Heart right ventricle (tissue), 16 donors: ENCODE measurements around the gene MPHOSPH10. TPM values are rescaled to one million over a fixed set of nuclear protein-coding genes. Genes with fewer than 3 reads are reported as not detected.
"Not testable (repeated sequence)": the region's sequence is repeated elsewhere in the genome, so short reads cannot be mapped to it uniquely, and the experiment has no call there.

Source experiments
- ATAC-seq, 8 donors: fragments of 200-7000 bp; cut with Tn5 transposase; one replicate each; pipeline ENCODE4 v1.9.1; 2020; ENCODE audit warnings: mild to moderate bottlenecking in 8 of 8, moderate library complexity in 8 of 8, moderate number of reproducible peaks in 1 of 8
- DNase-seq, 2 donors: peaks; one replicate each; pipeline ENCODE4 v3.0.0-alpha.2; 2020
- H3K27ac ChIP-seq, 10 donors: fragments of 200-600 bp; sonication (generic) in 2 of 10; one replicate each; pipeline versions ENCODE4 v1.5.0 to v1.8.0; 2020 to 2022; ENCODE audit warnings: mild to moderate bottlenecking in 3 of 10
- H3K27me3 ChIP-seq, 7 donors: fragments of 200-600 bp; one replicate each; pipeline ENCODE4 v1.8.0; 2021 to 2022; ENCODE audit warnings: mild to moderate bottlenecking in 2 of 7
- H3K36me3 ChIP-seq, 9 donors: fragments of 200-600 bp; sonication (generic) in 1 of 9; one replicate each; pipeline versions ENCODE4 v1.5.0 to v1.8.0; 2020 to 2022; ENCODE audit warnings: mild to moderate bottlenecking in 2 of 9
- H3K4me1 ChIP-seq, 9 donors: fragments of 200-600 bp; sonication (generic) in 1 of 9; one replicate each; pipeline versions ENCODE4 v1.5.0 to v1.8.0; 2020 to 2022; ENCODE audit warnings: mild to moderate bottlenecking in 4 of 9
- H3K4me3 ChIP-seq, 10 donors: fragments of 200-600 bp; sonication (generic) in 2 of 10; one replicate each; pipeline versions ENCODE4 v1.5.0 to v1.8.0; 2020 to 2022; ENCODE audit warnings: mild to moderate bottlenecking in 7 of 10, moderate library complexity in 2 of 10
- H3K9me3 ChIP-seq, 11 donors: fragments of 200-600 bp in 10 of 11; sonication (generic) in 2 of 11; one replicate each; pipeline versions ENCODE4 v1.5.0 to v1.8.0; 2013 to 2022; ENCODE audit warnings: mild to moderate bottlenecking in 2 of 11, control low read depth in 1 of 11, moderate library complexity in 1 of 11
- CTCF ChIP-seq, 9 donors: fragments of 200-600 bp; sonication (generic) in 2 of 9; IDR thresholded peaks; one replicate each; pipeline versions ENCODE4 v1.5.0 to v1.8.0; 2021 to 2022; ENCODE audit warnings: antibody characterized with exemption in 9 of 9, mild to moderate bottlenecking in 5 of 9, moderate library complexity in 1 of 9
- whole genome bisulfite sequencing, 2 donors: extraction: QIAGEN DNeasy Blood & Tissue Kit; methylation state at CpG; one replicate each; pipeline ENCODE4 v1.1.7; 2013; ENCODE audit warnings: inconsistent platforms in 1 of 2; 5-methylcytosine and 5-hydroxymethylcytosine counted together
- intact Hi-C, 10 donors: fragments of 100-400 bp; cut with DNase I; formaldehyde crosslinking; loops; one replicate each; pipeline versions ENCODE4 v1.11.1 to v1.14.2; 2022
- polyA plus RNA-seq, 2 donors: library from polyadenylated mRNA; stranded (reverse); fragments of 200-250 nt; gene quantifications; one replicate each; pipeline ENCODE4 v1.2.3, GENCODE V29; 2013
- total RNA-seq, 10 donors: library from RNA; stranded (reverse); fragmentation: NEBNext Ultra II Directional in 3 of 10; extraction: Animal tissue kit (Norgen Biotek cat#: 25700) in 3 of 10; gene quantifications; one replicate each; pipeline versions ENCODE4 v1.2.1 to v1.2.4, GENCODE V29; 2021 to 2023
- donor health status: Arrhythmogenic right ventricular cardiomyopathy.
- donor health status: ischemic (EF 13 %, LVEDD 7.1; RV severe dilation, severe dysfunction).
- donor health status: healthy with polysubstance abuse.
- donor health status: DM: no; HTN: yes; CAD: no.
- donor health status: DM: no; HTN: no; CAD: no.
- donor health status: ischemic (EF 25% LVEDD 6.9; RV normal size, moderate dysfunction).
- donor health status: ischemic (EF 25% LVEDD 5.7; RV mildly dilated, moderate dysfunction).
- donor health status: healthy.
- donor health status: DM: yes; HTN: yes; CAD: no.
- donor health status: Ischemic cardiomyopathy.
- donor health status: ischemic (EF 35%, LVEDD 5.7; RV mildly dilated, moderate dysfunction).
- donor health status: nonischemic (EF 11% LVEDD 7.7; RV severe dilation, severe dysfunction).
- donor health status: DM: yes; HTN: yes; CAD: no.
- donor health status: PGD.
- donor health status: ischemic (EF 29% LVEDD 5.4; RV normal size, mild dysfunction).
- donor health status: nonischemic (EF 23%, LVEDD 6.1; RV moderate dilation, normal function).

MPHOSPH10 gene
- total and polyA plus RNA-seq, 12 donors: 18.5 to 39.4 (median 22.9) TPM

DNA sequence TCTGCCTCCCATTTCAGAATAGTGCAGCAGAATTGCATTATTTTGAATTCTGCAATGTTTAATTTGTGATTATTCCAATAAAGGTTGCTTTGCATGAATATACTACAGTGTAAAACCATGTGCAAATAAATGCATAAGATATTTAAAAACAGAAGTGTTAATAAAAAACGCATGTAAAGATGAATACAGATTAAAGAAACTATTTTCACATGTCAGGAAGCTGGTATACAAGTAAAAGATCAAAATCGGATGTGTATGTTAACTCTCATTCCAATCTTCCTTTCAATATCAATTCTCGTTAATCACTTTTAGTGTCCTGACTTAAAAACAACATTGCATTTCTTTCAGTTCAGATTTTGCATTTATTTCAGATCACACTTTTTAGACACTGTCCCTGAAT, 3.5 kb upstream of the MPHOSPH10 start:
- no peak overlapping the region for H3K27ac ChIP-seq
- peaks cover 9 to 43% (median 32%) of the 10 kb centered on the region in 9 donors for H3K4me1 ChIP-seq
- no peak for DNase-seq
- H3K36me3 ChIP-seq: peaks cover 0 to 29% (median 17%) of the 10 kb centered on the region in 9 donors
- H3K4me3 ChIP-seq: no peak overlapping the region
- H3K27me3 ChIP-seq: no peaks in the 10 kb centered on the region
- intact Hi-C loops: no loop called here
- no peaks in the 10 kb centered on the region for H3K9me3 ChIP-seq
- 81 to 84% methylated on average over 3 of the region's 3 CpGs for WGBS, 2 donors
- ATAC-seq: no peak
- TF ChIP-seq CTCF (IDR thresholded peaks at IDR 0.05): no peak

DNA sequence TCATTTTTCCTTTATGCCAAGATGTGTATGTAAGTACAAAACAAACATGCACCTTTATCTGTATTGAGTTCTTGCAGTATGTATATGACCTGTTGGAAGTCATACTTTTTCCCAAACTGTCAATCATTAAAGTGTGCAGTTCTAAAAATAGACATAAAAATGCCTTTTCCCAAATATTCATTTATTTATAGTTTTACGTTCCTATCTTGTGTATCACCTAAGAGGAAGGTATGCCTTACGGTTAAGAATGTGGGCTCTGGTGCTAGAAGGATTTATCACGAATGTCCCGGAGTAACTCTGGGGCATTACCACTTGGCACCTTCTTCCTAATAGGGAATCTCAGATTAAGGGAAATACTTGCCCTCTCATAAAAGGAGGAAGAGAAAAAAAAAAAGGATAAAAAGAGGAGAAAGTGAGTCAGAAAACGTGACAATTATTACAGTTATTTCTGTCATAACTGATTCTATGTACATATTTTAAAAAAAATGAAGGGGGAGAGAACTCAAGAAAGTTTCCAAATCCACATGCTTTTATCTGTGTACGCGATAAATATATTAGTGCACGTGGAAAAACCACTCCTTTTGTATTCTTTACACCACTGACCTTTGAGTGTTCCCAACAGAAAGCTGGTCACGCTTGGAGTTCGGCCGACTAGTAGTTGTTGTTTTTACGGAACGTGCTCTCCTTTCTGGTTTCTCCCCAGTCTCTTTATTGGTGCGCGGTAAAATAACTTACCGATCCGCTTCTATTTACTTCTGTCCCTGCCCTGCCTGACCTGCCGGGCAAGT, 1.1 kb upstream of the MPHOSPH10 start:
- H3K27me3 ChIP-seq: no peaks in the 10 kb centered on the region
- ATAC-seq (no peak), DNase-seq (no peak)
- TF ChIP-seq CTCF (IDR thresholded peaks at IDR 0.05): no peak
- H3K9me3 ChIP-seq: no peaks in the 10 kb centered on the region
- H3K4me1 ChIP-seq: peaks cover 9 to 50% (median 41%) of the 10 kb centered on the region in 9 donors
- 2% methylated on average over 18 of the region's 18 CpGs for WGBS, 2 donors
- peak overlapping the region; percentile 68 to 97 (median 96) for H3K27ac ChIP-seq
- peaks cover 0 to 27% (median 5%) of the 10 kb centered on the region in 9 donors for H3K36me3 ChIP-seq
- intact Hi-C loops: no loop called here
- peak overlapping the region; percentile 65 to 97 (median 86) for H3K4me3 ChIP-seq

DNA sequence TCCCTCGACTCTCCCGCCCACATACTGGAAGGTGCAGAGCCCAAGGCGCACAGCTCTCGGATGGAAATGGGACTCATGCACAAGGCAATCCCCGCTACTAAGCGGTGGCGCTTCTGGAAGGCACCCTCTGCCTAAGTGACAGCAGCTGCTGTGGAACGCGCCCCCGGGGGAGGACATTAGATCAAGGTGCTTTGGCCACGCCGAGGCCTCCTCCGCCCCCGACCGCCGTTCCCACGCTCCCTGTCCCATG, 607 bp upstream of the MPHOSPH10 start:
- Histone ChIP-seq H3K9me3 (no peaks in the 10 kb centered on the region), H3K4me3 (peak overlapping the region; percentile 65 to 97 (median 86)), H3K4me1 (peaks cover 9 to 50% (median 41%) of the 10 kb centered on the region in 9 donors), H3K27ac (peak overlapping the region; percentile 68 to 97 (median 96)), H3K27me3 (no peaks in the 10 kb centered on the region), H3K36me3 (peaks cover 0 to 31% (median 9%) of the 10 kb centered on the region in 9 donors)
- DNase-seq: no peak
- no peak for TF ChIP-seq CTCF (IDR thresholded peaks at IDR 0.05)
- ATAC-seq: peak; percentile 57 to 78 (median 73)
- intact Hi-C loops: loop anchor here in 2 of 10 donors (2.0 to 5.0 kb wide), 2 partner anchors 61 to 63 kb away; partner anchors contain the start of gene NAGK (in 2 of the 2)
- 0% methylated on average over 17 of the region's 17 CpGs for WGBS, 2 donors

- H3K36me3 ChIP-seq: peaks cover 0 to 41% (median 17%) of the 10 kb centered on the region in 9 donors
- WGBS, 2 donors: 1 to 2% methylated on average over 4 of the region's 4 CpGs
- no peaks in the 10 kb centered on the region for H3K27me3 ChIP-seq
- H3K4me1 ChIP-seq: peaks cover 9 to 50% (median 41%) of the 10 kb centered on the region in 9 donors
- peak overlapping the region; percentile 68 to 97 (median 96) for H3K27ac ChIP-seq
- DNase-seq (no peak), ATAC-seq (peak in 1 of 8 donors; percentile 9)
- H3K9me3 ChIP-seq: no peaks in the 10 kb centered on the region
- H3K4me3 ChIP-seq: peak overlapping the region; percentile 65 to 97 (median 86)
- intact Hi-C loops: loop anchor here in 2 of 10 donors (2.0 to 5.0 kb wide), 2 partner anchors 62 to 64 kb away; partner anchors contain the start of gene NAGK (in 2 of the 2)
- no peak for TF ChIP-seq CTCF (IDR thresholded peaks at IDR 0.05)
Measured at GRCh38 chr2:71130905-71131244, 441 bp downstream of the MPHOSPH10 start.

DNA sequence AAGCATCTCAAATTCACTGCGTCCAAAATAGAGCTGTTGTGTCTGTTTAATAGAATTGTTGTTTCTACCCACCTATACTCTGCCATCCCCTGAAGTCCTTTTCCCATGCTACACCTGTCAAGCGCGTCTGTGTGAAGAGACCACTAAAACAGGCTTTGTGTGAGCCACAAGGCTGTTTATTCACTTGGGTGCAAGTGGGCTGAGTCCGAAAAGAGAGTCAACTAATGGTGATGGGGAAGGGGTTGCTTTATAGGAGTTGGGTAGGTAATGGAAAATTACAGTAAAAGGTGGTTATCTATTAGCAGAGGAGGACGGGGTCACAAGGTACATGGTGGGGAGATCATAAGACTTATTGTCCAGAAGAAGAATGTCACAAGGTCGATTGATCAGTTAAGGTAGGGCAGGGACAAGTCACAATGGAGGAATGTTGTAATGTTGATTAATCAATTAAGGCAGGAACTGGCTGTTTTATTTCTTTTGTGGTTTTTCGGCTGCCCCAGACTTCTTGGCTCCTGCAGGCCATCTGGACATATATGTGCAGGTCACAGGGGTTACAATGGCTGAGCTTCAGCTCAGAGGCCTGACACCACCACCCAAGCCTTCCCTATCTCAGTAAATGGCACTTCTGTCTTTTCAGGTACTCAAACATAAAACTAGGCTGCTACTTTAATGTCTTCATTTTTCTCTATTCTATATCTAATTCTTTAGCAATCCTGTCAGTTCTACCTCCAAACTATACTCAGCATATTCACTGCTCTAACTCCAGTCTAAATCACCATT, 1.1 kb downstream of the MPHOSPH10 start:
- WGBS, 2 donors: 51 to 52% methylated on average over 7 of the region's 7 CpGs
- Histone ChIP-seq H3K36me3 (peaks cover 0 to 48% (median 21%) of the 10 kb centered on the region in 9 donors), H3K4me3 (peak overlapping the region; percentile 65 to 97 (median 86)), H3K27ac (peak overlapping the region in 8 of 10 donors; percentile 92 to 97 (median 96)), H3K4me1 (peaks cover 9 to 48% (median 41%) of the 10 kb centered on the region in 9 donors)
- H3K9me3 ChIP-seq, ATAC-seq, DNase-seq, H3K27me3 ChIP-seq: not testable (repeated sequence)
- intact Hi-C loops: loop anchor here in 2 of 10 donors (2.0 to 5.0 kb wide), 2 partner anchors 63 to 64 kb away; partner anchors contain the start of gene NAGK (in 2 of the 2)
